Aorta (tissue), 5 donors: ENCODE results near the gene SCGB2B2. TPM values are rescaled to one million over a fixed set of nuclear protein-coding genes. Genes with fewer than 3 reads are reported as not detected.

Experiments used
- ATAC-seq: fragments of 200-7000 bp; cut with Tn5 transposase; one replicate; pipeline ENCODE4 v1.9.1; 2022; ENCODE audit warnings: moderate library complexity; ENCODE audit not compliant: low FRiP score
- DNase-seq, 2 donors: peaks; one replicate each; pipeline ENCODE4 v3.0.0-alpha.2; 2020
- H3K27ac ChIP-seq, 2 donors: one replicate each; pipeline ENCODE4 v1.5.1; 2013; ENCODE audit warnings: low read length in 2 of 2, mild to moderate bottlenecking in 2 of 2, moderate library complexity in 2 of 2, control low read depth in 1 of 2, inconsistent platforms in 1 of 2, low read depth in 1 of 2
- H3K27me3 ChIP-seq, 2 donors: one replicate each; pipeline ENCODE4 v1.6.1; 2013; ENCODE audit warnings: control low read depth in 1 of 2, low read length in 1 of 2, mild to moderate bottlenecking in 1 of 2, moderate library complexity in 1 of 2; ENCODE audit not compliant: insufficient read depth in 2 of 2, control insufficient read depth in 1 of 2
- H3K36me3 ChIP-seq, 2 donors: one replicate each; pipeline ENCODE4 v1.6.1; 2013; ENCODE audit warnings: control low read depth in 1 of 2, low read length in 1 of 2, mild to moderate bottlenecking in 1 of 2; ENCODE audit not compliant: insufficient read depth in 2 of 2, control insufficient read depth in 1 of 2
- H3K4me1 ChIP-seq, 2 donors: one replicate each; pipeline ENCODE4 v1.6.1; 2013; ENCODE audit warnings: low read length in 2 of 2, control low read depth in 1 of 2, mild to moderate bottlenecking in 1 of 2, moderate library complexity in 1 of 2; ENCODE audit not compliant: insufficient read depth in 2 of 2, control insufficient read depth in 1 of 2
- H3K4me3 ChIP-seq, 2 donors: one replicate each; pipeline ENCODE4 v1.5.1; 2013; ENCODE audit warnings: low read length in 2 of 2, control low read depth in 1 of 2, mild to moderate bottlenecking in 1 of 2
- H3K9me3 ChIP-seq: one replicate; pipeline ENCODE4 v1.6.1; 2013; ENCODE audit warnings: mild to moderate bottlenecking, low read length; ENCODE audit not compliant: control insufficient read depth
- WGBS, 2 donors: extraction: QIAGEN DNeasy Blood & Tissue Kit; methylation state at CpG; one replicate each; pipeline ENCODE4 v1.1.7; 2013; 5-methylcytosine and 5-hydroxymethylcytosine counted together
- intact Hi-C, 2 donors: fragments of 100-400 bp; cut with DNase I; formaldehyde crosslinking; loops; one replicate each; pipeline versions ENCODE4 v1.14.2 to v1.15.0; 2022
- long read RNA-seq, 2 donors: library from polyadenylated mRNA; unstranded; transcript quantifications; one replicate each; pipeline ENCODE4 v2.0.0, GENCODE V29; 2020 to 2021
- polyA plus RNA-seq, 2 donors: library from polyadenylated mRNA; stranded (reverse); fragments of 200-250 nt; gene quantifications; one replicate each; pipeline ENCODE4 v1.2.3, GENCODE V29; 2013
- total RNA-seq, 2 donors: library from RNA; stranded (reverse); fragmentation: NEBNext Ultra II Directional; extraction: Animal tissue kit (Norgen Biotek cat#: 25700); gene quantifications; one replicate each; pipeline ENCODE4 v1.2.1, GENCODE V29; 2021
- donor health status: healthy with polysubstance abuse.
- donor health status: Bipolar disorder and iron deficiency.
- donor health status: DM: no; HTN: no; CAD: no.
- donor health status: DM: no; HTN: no; CAD: no.
- donor health status: DM: yes; HTN: yes; CAD: no.

The SCGB2B2 gene
- total RNA-seq (1 to 10 TPM in 1 of 2 donors, under 1 TPM in 1; 0.75 to 2.2 TPM), polyA plus RNA-seq (not detected)
- long read RNA-seq, donor 1, partial matches to known transcripts, result 1 of 4 reads
- long read RNA-seq, donor 1, other reads (novel, unspliced or antisense), result 3 of 4 reads
- long read RNA-seq, donor 2, partial matches to known transcripts, result 0 of 7 reads
- long read RNA-seq, donor 2, other reads (novel, unspliced or antisense), result 7 of 7 reads

GRCh38 chr19:34676697-34677385, at the start of gene SCGB2B2:
SCGB2B2 (minus strand) TSS chr19:34677159; CDS start chr19:34594563, 82,596 bp downstream.
- DNase-seq, result no peak

GRCh38 chr19:34725400-34725799, 48.4 kb upstream of the SCGB2B2 start:
- H3K27ac ChIP-seq, result no peak overlapping the region
- WGBS, 2 donors, result 45 to 50% methylated on average over 6 of the region's 6 CpGs
- intact Hi-C loops, result no loop called here
- H3K4me1 ChIP-seq, result no peaks in the 10 kb centered on the region
- ATAC-seq (no peak), DNase-seq (no peak)
- H3K9me3 ChIP-seq, result no peaks in the 10 kb centered on the region
- H3K27me3 ChIP-seq, result no peaks in the 10 kb centered on the region
- H3K4me3 ChIP-seq, result no peak overlapping the region
- no peaks in the 10 kb centered on the region for H3K36me3 ChIP-seq

More at GRCh38 chr19:34676697-34677385, at the start of gene SCGB2B2:
- intact Hi-C loops, result loop anchor here (2.0 to 5.0 kb wide), 3 partner anchors 55 to 95 kb away; partner anchors contain the start of genes ZNF181 (in 1 of the 2) and ZNF599 (in 1 of the 2)
- Histone ChIP-seq H3K27me3 (no peaks in the 10 kb centered on the region), H3K9me3 (peaks cover 6% of the 10 kb centered on the region), H3K4me1 (peaks cover 0 to 3% of the 10 kb centered on the region in 2 donors), H3K4me3 (peak within 1 kb of the TSS; percentile 24 to 76), H3K36me3 (peaks cover 0 to 5% of the 10 kb centered on the region in 2 donors), H3K27ac (peak within 1 kb of the TSS; percentile 78 to 93)
- ATAC-seq, result peak; percentile 87
- WGBS, 2 donors, result 5 to 6% methylated on average over 26 of the region's 26 CpGs

- Histone ChIP-seq H3K4me1 (no peaks in the 10 kb centered on the region), H3K9me3 (no peaks in the 10 kb centered on the region), H3K27me3 (no peaks in the 10 kb centered on the region), H3K36me3 (no peaks in the 10 kb centered on the region), H3K4me3 (no peak overlapping the region), H3K27ac (no peak overlapping the region)
- DNase-seq (no peak), ATAC-seq (no peak)
- WGBS, 2 donors, result 46 to 57% methylated on average over 11 of the region's 11 CpGs
- intact Hi-C loops, result no loop called here
These were observed 45.4 kb upstream of the SCGB2B2 start for GRCh38 chr19:34722353-34722752.

GRCh38 chr19:34715357-34715756, 38.4 kb upstream of the SCGB2B2 start:
- Histone ChIP-seq H3K27ac (no peak overlapping the region), H3K9me3 (peaks cover 2% of the 10 kb centered on the region), H3K4me1 (no peaks in the 10 kb centered on the region), H3K27me3 (peaks cover 0 to 1% of the 10 kb centered on the region in 2 donors), H3K36me3 (no peaks in the 10 kb centered on the region), H3K4me3 (no peak overlapping the region)
- no peak for DNase-seq
- ATAC-seq, result no peak
- intact Hi-C loops, result no loop called here

- H3K36me3 ChIP-seq, result no peaks in the 10 kb centered on the region
- H3K27ac ChIP-seq, result no peak overlapping the region
- ATAC-seq (no peak), DNase-seq (no peak)
- no peaks in the 10 kb centered on the region for H3K4me1 ChIP-seq
- no peak overlapping the region for H3K4me3 ChIP-seq
- peaks cover 2% of the 10 kb centered on the region for H3K9me3 ChIP-seq
- intact Hi-C loops, result loop anchor here in 1 of 2 donors (2.0 kb wide), 1 partner anchor 74 kb away; no protein-coding TSS in a partner anchor
- H3K27me3 ChIP-seq, result peaks cover 0 to 1% of the 10 kb centered on the region in 2 donors
- WGBS, 2 donors, result 76 to 82% methylated on average over 2 of the region's 2 CpGs
These were observed 36.3 kb upstream of the SCGB2B2 start for GRCh38 chr19:34713262-34713637.

- ATAC-seq, result peak; percentile 71
- WGBS, 2 donors, result 30 to 31% methylated on average over 11 of the region's 11 CpGs
These were observed 35.7 kb upstream of the SCGB2B2 start for GRCh38 chr19:34712395-34713261.

GRCh38 chr19:34711890-34712289, 34.9 kb upstream of the SCGB2B2 start:
- ATAC-seq (no peak), DNase-seq (no peak)
- Histone ChIP-seq H3K36me3 (no peaks in the 10 kb centered on the region), H3K9me3 (peaks cover 3% of the 10 kb centered on the region), H3K4me3 (no peak overlapping the region), H3K27me3 (peaks cover 0 to 1% of the 10 kb centered on the region in 2 donors), H3K4me1 (no peaks in the 10 kb centered on the region), H3K27ac (no peak overlapping the region)
- WGBS, 2 donors, result 54 to 55% methylated on average over 6 of the region's 6 CpGs
- intact Hi-C loops, result loop anchor here (1.0 to 2.0 kb wide), 2 partner anchors 73 kb away; no protein-coding TSS in a partner anchor

More at GRCh38 chr19:34712395-34713261, 35.7 kb upstream of the SCGB2B2 start:
- Histone ChIP-seq H3K27me3 (peaks cover 0 to 1% of the 10 kb centered on the region in 2 donors), H3K9me3 (peaks cover 2% of the 10 kb centered on the region), H3K4me1 (no peaks in the 10 kb centered on the region), H3K27ac (no peak overlapping the region), H3K36me3 (no peaks in the 10 kb centered on the region), H3K4me3 (no peak overlapping the region)
- DNase-seq, result no peak
- intact Hi-C loops, result loop anchor here (1.0 to 2.0 kb wide), 2 partner anchors 73 to 74 kb away; no protein-coding TSS in a partner anchor

- Histone ChIP-seq H3K9me3 (peaks cover 2% of the 10 kb centered on the region), H3K27me3 (no peaks in the 10 kb centered on the region), H3K36me3 (no peaks in the 10 kb centered on the region), H3K27ac (no peak overlapping the region), H3K4me3 (no peak overlapping the region), H3K4me1 (no peaks in the 10 kb centered on the region)
- intact Hi-C loops, result loop anchor here in 1 of 2 donors (5.0 kb wide), 1 partner anchor 160 kb away; no protein-coding TSS in a partner anchor
- ATAC-seq (no peak), DNase-seq (no peak)
- WGBS, 2 donors, result 56 to 68% methylated on average over 2 of the region's 2 CpGs
These were observed 30.7 kb upstream of the SCGB2B2 start for GRCh38 chr19:34707661-34708060.
